Measurements from ENCODE around the gene ZNF10.

DNA sequence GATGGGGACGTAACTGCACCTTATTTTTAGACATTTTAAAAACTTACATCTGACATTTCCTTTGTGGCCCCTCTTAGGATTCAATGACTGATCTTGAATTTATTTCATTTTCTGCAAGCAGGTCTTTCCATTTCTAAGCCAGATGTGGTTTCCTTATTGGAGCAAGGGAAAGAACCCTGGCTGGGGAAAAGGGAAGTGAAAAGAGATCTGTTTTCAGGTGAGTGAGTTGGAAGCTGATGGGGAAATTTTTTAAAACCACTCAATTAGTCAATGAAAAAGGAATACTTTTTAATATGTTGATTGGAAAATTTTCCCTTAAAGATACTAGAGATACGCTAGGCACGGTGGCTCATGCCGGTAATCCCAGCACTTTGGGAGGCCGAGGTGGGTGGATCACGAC lies 47.1 kb upstream of the ZNF10 start:
- TF ChIP-seq, protein P1, sequence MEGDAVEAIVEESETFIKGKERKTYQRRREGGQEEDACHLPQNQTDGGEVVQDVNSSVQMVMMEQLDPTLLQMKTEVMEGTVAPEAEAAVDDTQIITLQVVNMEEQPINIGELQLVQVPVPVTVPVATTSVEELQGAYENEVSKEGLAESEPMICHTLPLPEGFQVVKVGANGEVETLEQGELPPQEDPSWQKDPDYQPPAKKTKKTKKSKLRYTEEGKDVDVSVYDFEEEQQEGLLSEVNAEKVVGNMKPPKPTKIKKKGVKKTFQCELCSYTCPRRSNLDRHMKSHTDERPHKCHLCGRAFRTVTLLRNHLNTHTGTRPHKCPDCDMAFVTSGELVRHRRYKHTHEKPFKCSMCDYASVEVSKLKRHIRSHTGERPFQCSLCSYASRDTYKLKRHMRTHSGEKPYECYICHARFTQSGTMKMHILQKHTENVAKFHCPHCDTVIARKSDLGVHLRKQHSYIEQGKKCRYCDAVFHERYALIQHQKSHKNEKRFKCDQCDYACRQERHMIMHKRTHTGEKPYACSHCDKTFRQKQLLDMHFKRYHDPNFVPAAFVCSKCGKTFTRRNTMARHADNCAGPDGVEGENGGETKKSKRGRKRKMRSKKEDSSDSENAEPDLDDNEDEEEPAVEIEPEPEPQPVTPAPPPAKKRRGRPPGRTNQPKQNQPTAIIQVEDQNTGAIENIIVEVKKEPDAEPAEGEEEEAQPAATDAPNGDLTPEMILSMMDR (optimal IDR thresholded peaks at IDR 0.05 in 1 of 3, IDR thresholded peaks at IDR 0.05 in 1 of 3, conservative IDR thresholded peaks at IDR 0.05 in 1 of 3; ENCODE audit: extremely low read depth in 1 of 3, insufficient read depth in 2 of 3, low read length in 3 of 3) = no peak
- no peak for TF ChIP-seq EZH2 (IDR thresholded peaks at IDR 0.05; ENCODE audit: low read length)
